HAP-1 (cell line): Measurements from ENCODE around the gene NTRK2.

ENCODE experiments used
- DNase-seq, 2 experiments: peaks; one replicate each; pipeline ENCODE4 v3.0.0-alpha.2; 2016 to 2020; ENCODE audit warnings: low spot score in 2 of 2
- H3K27me3 ChIP-seq: fragments of 250-450 bp; sonication (Bioruptor Pico); 2 replicates; pipeline ENCODE4 v1.5.1; 2020; ENCODE audit warnings: low read depth, mild to moderate bottlenecking, moderate library complexity
- H3K36me3 ChIP-seq: fragments of 250-450 bp; sonication (Bioruptor Pico); replicated peaks from 2 replicates; pipeline ENCODE4 v1.5.1; 2020; ENCODE audit warnings: mild to moderate bottlenecking
- H3K4me1 ChIP-seq: fragments of 250-450 bp; sonication (Bioruptor Pico); 2 replicates; pipeline ENCODE4 v1.5.1; 2020; ENCODE audit warnings: mild to moderate bottlenecking
- H3K4me3 ChIP-seq: fragments of 250-450 bp; sonication (Bioruptor Pico); 2 replicates; pipeline ENCODE4 v1.5.1; 2020; ENCODE audit warnings: mild to moderate bottlenecking, moderate library complexity
- H3K9me3 ChIP-seq: fragments of 250-450 bp; sonication (Bioruptor Pico); 2 replicates; pipeline ENCODE4 v1.5.1; 2020; ENCODE audit warnings: mild to moderate bottlenecking, moderate library complexity
- in situ Hi-C: fragments of 300-500 bp; cut with MboI; formaldehyde crosslinking; loops from 3 replicates; pipeline ENCODE4 v1.14.3; 2020; ENCODE audit warnings: low sequenced_read_pairs, inconsistent platforms, mixed read lengths

NTRK2 gene

DNA sequence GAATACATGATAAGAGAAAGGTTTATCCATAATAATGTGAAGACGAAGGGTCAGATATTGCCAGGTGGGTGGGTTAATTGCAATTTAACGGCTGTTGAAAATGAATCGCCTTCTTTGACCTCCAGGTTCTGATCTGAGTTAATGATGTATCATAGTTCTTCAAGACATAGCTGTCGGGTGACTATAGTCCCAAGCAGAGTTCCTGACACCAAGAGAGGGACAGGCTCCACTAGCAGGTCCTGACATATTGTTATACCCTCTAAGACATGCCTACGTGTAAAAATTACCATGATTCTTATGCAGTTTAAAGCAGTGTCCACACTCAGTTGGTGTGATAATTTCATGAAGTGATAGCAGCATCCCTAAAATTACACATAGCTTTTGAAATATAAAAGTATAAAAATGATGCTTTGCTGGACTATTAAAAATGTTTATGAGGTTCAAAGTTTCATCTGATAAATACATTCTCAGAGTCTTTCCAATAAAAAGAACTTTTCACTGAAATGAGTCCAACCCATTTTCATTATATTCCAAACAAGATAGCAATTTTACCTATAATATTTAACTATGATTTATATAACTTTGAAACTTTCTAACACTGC lies 53.0 kb downstream of the NTRK2 start:
- Histone ChIP-seq H3K36me3 (no peaks in the 10 kb centered on the region), H3K4me3 (no peak overlapping the region), H3K27me3 (no peaks in the 10 kb centered on the region), H3K4me1 (no peaks in the 10 kb centered on the region), H3K9me3 (no peaks in the 10 kb centered on the region)
- no peak for DNase-seq
- in situ Hi-C loops, result no loop called here

DNA sequence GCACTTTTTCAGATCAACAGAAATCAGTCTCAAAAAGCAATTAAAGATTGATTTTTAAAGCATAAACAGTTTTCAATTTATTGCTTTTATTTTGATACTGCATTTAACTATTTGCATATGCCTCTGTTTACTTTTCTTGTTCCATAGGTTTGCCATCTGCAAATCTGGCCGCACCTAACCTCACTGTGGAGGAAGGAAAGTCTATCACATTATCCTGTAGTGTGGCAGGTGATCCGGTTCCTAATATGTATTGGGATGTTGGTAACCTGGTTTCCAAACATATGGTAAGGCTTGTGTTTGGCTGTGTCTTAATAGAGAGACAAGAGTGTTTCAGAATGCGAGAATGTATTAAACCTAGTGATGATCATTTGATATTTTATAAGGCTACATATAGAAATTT lies 53.9 kb downstream of the NTRK2 start:
- in situ Hi-C loops, result no loop called here
- H3K36me3 ChIP-seq, result no peaks in the 10 kb centered on the region
- no peaks in the 10 kb centered on the region for H3K9me3 ChIP-seq
- no peaks in the 10 kb centered on the region for H3K27me3 ChIP-seq
- no peak overlapping the region for H3K4me3 ChIP-seq
- no peaks in the 10 kb centered on the region for H3K4me1 ChIP-seq
- DNase-seq, result no peak

GRCh38 chr9:84731696-84732095 lies 62.2 kb downstream of the NTRK2 start:
- no peak for DNase-seq
- in situ Hi-C loops, result no loop called here
- H3K4me3 ChIP-seq, result no peak overlapping the region
- peaks cover 4% of the 10 kb centered on the region for H3K27me3 ChIP-seq
- H3K9me3 ChIP-seq, result no peaks in the 10 kb centered on the region
- H3K4me1 ChIP-seq, result no peaks in the 10 kb centered on the region
- H3K36me3 ChIP-seq, result no peaks in the 10 kb centered on the region

- H3K4me3 ChIP-seq, result no peak overlapping the region
- no peaks in the 10 kb centered on the region for H3K4me1 ChIP-seq
- no peaks in the 10 kb centered on the region for H3K36me3 ChIP-seq
- no peaks in the 10 kb centered on the region for H3K9me3 ChIP-seq
- DNase-seq, result no peak
- in situ Hi-C loops, result no loop called here
- H3K27me3 ChIP-seq, result peaks cover 4% of the 10 kb centered on the region
Measured at GRCh38 chr9:84736081-84736480, 66.6 kb downstream of the NTRK2 start.

DNA sequence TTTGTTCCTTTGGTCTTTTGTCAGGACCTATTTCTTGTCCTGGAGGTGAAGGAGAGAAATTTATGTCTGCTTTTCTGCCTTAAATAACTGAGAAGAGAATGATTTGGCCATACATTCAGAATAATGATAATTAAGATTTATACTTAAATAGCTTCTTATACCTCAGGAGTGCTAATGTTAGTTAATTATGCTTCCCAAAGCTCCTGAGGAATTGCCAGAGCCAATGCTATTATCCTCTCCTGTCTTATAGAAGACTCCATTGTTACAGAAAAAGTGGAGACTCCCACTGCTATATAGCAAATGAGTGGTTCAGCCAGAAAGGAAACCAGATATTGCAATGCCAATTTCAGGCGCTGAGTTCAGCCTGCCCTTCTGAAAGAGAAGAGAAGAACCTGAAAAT lies 67.0 kb downstream of the NTRK2 start:
- no peaks in the 10 kb centered on the region for H3K36me3 ChIP-seq
- in situ Hi-C loops, result no loop called here
- H3K4me1 ChIP-seq, result no peaks in the 10 kb centered on the region
- H3K27me3 ChIP-seq, result peaks cover 6% of the 10 kb centered on the region
- no peak overlapping the region for H3K4me3 ChIP-seq
- H3K9me3 ChIP-seq, result no peaks in the 10 kb centered on the region
- no peak for DNase-seq

- in situ Hi-C loops, result no loop called here
- Histone ChIP-seq H3K4me3 (no peak overlapping the region), H3K36me3 (no peaks in the 10 kb centered on the region), H3K27me3 (peaks cover 6% of the 10 kb centered on the region), H3K9me3 (no peaks in the 10 kb centered on the region), H3K4me1 (no peaks in the 10 kb centered on the region)
- DNase-seq, result no peak
Measured at GRCh38 chr9:84738353-84738752, 68.8 kb downstream of the NTRK2 start.

DNA sequence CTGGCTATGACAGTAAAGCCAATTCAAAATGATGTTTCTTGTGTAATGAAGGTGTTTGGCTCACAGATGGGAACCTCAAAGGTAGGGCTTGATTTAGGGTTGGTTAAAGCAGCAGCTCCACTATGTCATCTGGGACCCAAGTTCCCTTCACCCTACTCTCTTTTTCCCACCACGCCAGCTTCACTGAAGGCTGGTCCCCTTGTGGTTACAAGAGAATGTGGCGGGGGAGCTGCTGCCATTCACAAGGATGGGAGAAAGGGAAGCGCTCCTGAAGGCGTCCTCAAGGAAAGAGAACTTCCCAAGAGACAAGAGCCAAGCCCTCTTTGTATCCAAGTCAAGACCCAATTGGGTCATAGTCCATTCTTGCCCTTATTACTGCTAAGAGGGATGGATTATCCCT lies 72.7 kb downstream of the NTRK2 start:
- peaks cover 2% of the 10 kb centered on the region; the same call in 1 of the 2 replicates for H3K27me3 ChIP-seq
- no peak overlapping the region for H3K4me3 ChIP-seq
- no peaks in the 10 kb centered on the region for H3K4me1 ChIP-seq
- in situ Hi-C loops, result no loop called here
- H3K9me3 ChIP-seq, result no peaks in the 10 kb centered on the region
- no peaks in the 10 kb centered on the region for H3K36me3 ChIP-seq
- DNase-seq, result no peak

GRCh38 chr9:84744195-84744594 lies 74.7 kb downstream of the NTRK2 start:
- Histone ChIP-seq H3K27me3 (peaks cover 2% of the 10 kb centered on the region; the same call in 1 of the 2 replicates), H3K4me1 (no peaks in the 10 kb centered on the region), H3K9me3 (no peaks in the 10 kb centered on the region), H3K4me3 (no peak overlapping the region), H3K36me3 (no peaks in the 10 kb centered on the region)
- in situ Hi-C loops, result no loop called here
- no peak for DNase-seq

DNA sequence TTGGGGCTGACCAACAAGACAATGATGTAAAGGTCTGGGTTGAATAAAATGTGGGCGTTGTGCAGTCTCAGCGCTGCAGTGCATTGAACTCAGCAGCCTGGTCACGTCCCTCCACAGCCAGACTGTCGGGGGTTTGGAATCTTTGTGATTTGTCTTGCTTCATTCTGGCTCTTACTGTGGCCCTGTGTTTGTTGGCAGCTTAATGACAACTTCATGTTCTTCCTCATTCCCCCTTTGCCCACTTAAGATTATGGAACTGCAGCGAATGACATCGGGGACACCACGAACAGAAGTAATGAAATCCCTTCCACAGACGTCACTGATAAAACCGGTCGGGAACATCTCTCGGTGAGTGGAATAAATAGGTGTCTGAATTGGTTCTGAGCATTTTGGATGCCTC lies 75.2 kb downstream of the NTRK2 start:
- in situ Hi-C loops, result no loop called here
- H3K27me3 ChIP-seq, result peaks cover 2% of the 10 kb centered on the region; the same call in 1 of the 2 replicates
- DNase-seq, result no peak

DNA sequence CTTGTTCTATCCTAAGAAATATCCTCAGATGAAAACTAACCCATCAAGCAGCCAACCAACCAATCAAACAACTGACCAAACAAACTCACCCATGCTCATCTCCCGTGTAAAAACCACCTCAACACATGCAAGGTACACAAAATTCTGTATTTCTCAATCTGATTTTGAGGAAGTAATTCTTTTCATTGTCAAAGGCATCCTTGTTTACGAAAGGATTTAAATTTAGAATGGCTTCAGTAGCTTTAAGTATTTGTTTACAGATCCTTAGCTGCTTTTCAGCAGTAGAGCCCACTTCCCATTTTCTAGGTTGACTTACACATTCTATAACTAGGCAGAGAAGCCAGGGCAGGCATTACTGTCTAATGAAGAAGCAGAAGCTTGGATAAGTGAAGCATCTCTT lies 78.6 kb downstream of the NTRK2 start:
- no peaks in the 10 kb centered on the region for H3K36me3 ChIP-seq
- in situ Hi-C loops, result no loop called here
- H3K9me3 ChIP-seq, result no peaks in the 10 kb centered on the region
- no peaks in the 10 kb centered on the region for H3K4me1 ChIP-seq
- no peak for DNase-seq
- H3K4me3 ChIP-seq, result no peak overlapping the region
- no peaks in the 10 kb centered on the region for H3K27me3 ChIP-seq

More for the DNA sequence above, 75.2 kb downstream of the NTRK2 start:
- no peaks in the 10 kb centered on the region for H3K9me3 ChIP-seq
- H3K4me3 ChIP-seq, result no peak overlapping the region
- no peaks in the 10 kb centered on the region for H3K4me1 ChIP-seq
- H3K36me3 ChIP-seq, result no peaks in the 10 kb centered on the region

GRCh38 chr9:84750152-84750865 lies 80.8 kb downstream of the NTRK2 start:
- Histone ChIP-seq H3K4me1 (no peaks in the 10 kb centered on the region), H3K36me3 (no peaks in the 10 kb centered on the region), H3K9me3 (no peaks in the 10 kb centered on the region), H3K27me3 (no peaks in the 10 kb centered on the region), H3K4me3 (no peak overlapping the region)
- in situ Hi-C loops, result no loop called here
- no peak for DNase-seq

- Histone ChIP-seq H3K9me3 (no peaks in the 10 kb centered on the region), H3K4me3 (no peak overlapping the region), H3K27me3 (no peaks in the 10 kb centered on the region), H3K36me3 (no peaks in the 10 kb centered on the region), H3K4me1 (no peaks in the 10 kb centered on the region)
- in situ Hi-C loops, result no loop called here
- no peak for DNase-seq
Measured at GRCh38 chr9:84751921-84752320, 82.4 kb downstream of the NTRK2 start.

DNA sequence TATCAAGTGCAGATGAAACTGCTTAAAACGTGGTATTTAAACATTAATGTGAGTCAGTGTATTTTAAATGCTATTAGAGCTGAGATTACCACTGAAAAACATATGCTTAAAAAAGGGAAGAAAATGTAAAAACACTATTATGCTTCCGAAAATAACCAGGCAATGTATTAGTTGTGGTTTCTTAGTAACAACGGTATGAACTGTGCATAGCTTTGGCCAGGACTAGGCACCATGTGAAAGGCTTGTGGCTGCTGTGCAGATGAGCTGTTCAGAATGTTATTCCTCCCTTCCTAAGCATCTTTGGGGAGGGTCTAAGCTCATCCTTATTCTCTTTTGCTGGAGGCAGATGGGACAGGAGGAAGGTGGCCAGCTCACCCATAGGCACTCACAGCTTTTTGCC lies 84.9 kb downstream of the NTRK2 start:
- Histone ChIP-seq H3K4me3 (no peak overlapping the region), H3K27me3 (peaks cover 7% of the 10 kb centered on the region; the same call in 1 of the 2 replicates), H3K4me1 (no peaks in the 10 kb centered on the region), H3K36me3 (no peaks in the 10 kb centered on the region), H3K9me3 (no peaks in the 10 kb centered on the region)
- no peak for DNase-seq
- in situ Hi-C loops, result no loop called here

GRCh38 chr9:84754881-84755280 lies 85.4 kb downstream of the NTRK2 start:
- no peak for DNase-seq
- H3K36me3 ChIP-seq, result no peaks in the 10 kb centered on the region
- in situ Hi-C loops, result no loop called here
- H3K4me1 ChIP-seq, result no peaks in the 10 kb centered on the region
- no peaks in the 10 kb centered on the region for H3K9me3 ChIP-seq
- no peak overlapping the region for H3K4me3 ChIP-seq
- peaks cover 7% of the 10 kb centered on the region; the same call in 1 of the 2 replicates for H3K27me3 ChIP-seq
